Vagina (tissue), 2 donors: Measurements from ENCODE around the gene SAFB. TPM values are rescaled to one million over a fixed set of nuclear protein-coding genes. Genes with fewer than 3 reads are reported as not detected.

ENCODE experiments used
- DNase-seq, 2 donors: peaks; one replicate each; pipeline ENCODE4 v3.0.0-alpha.2; 2017; ENCODE audit errors: extremely low spot score in 2 of 2
- H3K27ac ChIP-seq: fragments of 200-600 bp; sonication (generic); one replicate; pipeline ENCODE4 v1.5.1; 2019
- H3K27me3 ChIP-seq: fragments of 200-600 bp; sonication (generic); one replicate; pipeline ENCODE4 v1.5.1; 2019
- H3K36me3 ChIP-seq, 2 donors: fragments of 200-600 bp; sonication (generic); one replicate each; pipeline ENCODE4 v1.5.1; 2017 to 2019
- H3K4me1 ChIP-seq: fragments of 200-600 bp; sonication (generic); one replicate; pipeline ENCODE4 v1.5.1; 2019
- H3K4me3 ChIP-seq, 2 donors: fragments of 200-600 bp; sonication (generic); 1 replicate in 1 of 2; 2 replicates in 1 of 2; pipeline ENCODE4 v1.5.1; 2016 to 2019
- H3K9me3 ChIP-seq: fragments of 200-600 bp; sonication (generic); one replicate; pipeline ENCODE4 v1.5.1; 2019
- POLR2A ChIP-seq, 2 donors: fragments of 450-650 bp; IDR thresholded peaks; one replicate each; pipeline ENCODE4 v1.6.1; 2017; ENCODE audit warnings: antibody characterized with exemption in 2 of 2, mild to moderate bottlenecking in 2 of 2, moderate library complexity in 2 of 2
- POLR2AphosphoS5 ChIP-seq, 2 donors: sonication (generic); formaldehyde crosslinking; IDR thresholded peaks; one replicate each; pipeline ENCODE4 v1.9.0; 2017; ENCODE audit warnings: antibody characterized with exemption in 2 of 2, mild to moderate bottlenecking in 2 of 2, low read depth in 1 of 2; ENCODE audit not compliant: insufficient read depth in 1 of 2
- intact Hi-C: fragments of 100-400 bp; cut with DNase I; formaldehyde crosslinking; loops from one replicate; pipeline ENCODE4 v1.15.1; 2023
- total RNA-seq: library from RNA; depleted of rRNA; stranded (reverse); fragments of >200 nt; gene quantifications from one replicate; pipeline ENCODE4 v1.2.3, GENCODE V29; 2016
- TF ChIP-seq, protein P1 (sequence below), 3 experiments: fragments of 450-650 bp in 2 of 3; fragments of 200-600 bp in 1 of 3; sonication (generic) in 1 of 3; IDR thresholded peaks; one replicate each; pipeline ENCODE4 v1.5.1; 2017 to 2019; ENCODE audit warnings: antibody characterized with exemption in 3 of 3, mild to moderate bottlenecking in 2 of 3, moderate library complexity in 2 of 3

Gene SAFB
- total RNA-seq, 1 donor from 2014 or later: 145 TPM

DNA sequence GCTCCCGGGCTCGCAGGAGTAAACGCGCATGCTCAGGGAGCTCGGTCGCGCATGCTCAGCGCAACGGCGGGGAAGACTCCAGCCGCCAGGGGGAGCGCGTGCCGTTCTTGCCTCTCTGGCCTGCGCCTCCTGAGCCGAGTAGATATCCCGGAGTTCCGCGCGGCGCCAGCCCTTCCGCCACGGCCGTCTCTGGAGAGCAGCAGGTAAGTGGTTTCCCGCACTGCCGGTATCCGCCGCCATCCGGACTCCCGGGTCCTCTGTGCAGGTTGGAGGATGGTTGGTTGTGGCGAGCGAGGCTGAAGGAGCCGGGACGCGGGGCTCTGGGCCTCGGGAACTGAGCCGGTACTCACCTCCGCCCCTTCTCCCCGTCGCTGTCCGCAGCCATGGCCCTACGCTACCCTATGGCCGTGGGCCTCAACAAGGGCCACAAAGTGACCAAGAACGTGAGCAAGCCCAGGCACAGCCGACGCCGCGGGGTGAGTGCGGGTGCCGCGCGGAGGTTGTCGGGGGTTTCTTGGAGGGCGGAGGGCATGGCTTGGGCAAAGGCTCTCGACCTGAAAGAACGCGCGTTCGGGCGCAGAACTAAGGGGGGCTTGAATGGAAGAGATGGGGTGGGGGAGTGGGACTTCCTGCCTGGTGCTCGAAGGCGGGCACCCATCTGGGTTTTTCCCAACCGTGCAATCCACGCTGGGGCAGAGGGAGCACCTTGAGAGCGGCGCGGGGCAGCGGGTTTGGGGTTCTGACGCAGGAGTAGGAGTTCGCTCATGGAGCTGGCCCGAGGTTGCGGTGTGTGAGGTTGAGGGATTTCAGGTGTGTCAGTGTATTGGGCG is 67.5 kb downstream of the SAFB start, which contains the start of gene RPL36:
RPL36 (plus strand) TSS at position 171 of the 830 bp plus-strand sequence; CDS start at position 384, 213 bp downstream.
- Histone ChIP-seq H3K9me3 (no peaks in the 10 kb centered on the region), H3K27ac (peak within 1 kb of the TSS; percentile 79), H3K4me1 (peaks cover 44% of the 10 kb centered on the region), H3K27me3 (no peaks in the 10 kb centered on the region), H3K36me3 (peaks cover 0 to 30% of the 10 kb centered on the region in 2 donors), H3K4me3 (peak within 1 kb of the TSS; percentile 73 to 85)
- peak; percentile 95 to 98 for TF ChIP-seq POLR2AphosphoS5 (IDR thresholded peaks at IDR 0.05; ENCODE audit: insufficient read depth in 1 of 2, low read depth in 1 of 2)
- TF ChIP-seq, protein P1, sequence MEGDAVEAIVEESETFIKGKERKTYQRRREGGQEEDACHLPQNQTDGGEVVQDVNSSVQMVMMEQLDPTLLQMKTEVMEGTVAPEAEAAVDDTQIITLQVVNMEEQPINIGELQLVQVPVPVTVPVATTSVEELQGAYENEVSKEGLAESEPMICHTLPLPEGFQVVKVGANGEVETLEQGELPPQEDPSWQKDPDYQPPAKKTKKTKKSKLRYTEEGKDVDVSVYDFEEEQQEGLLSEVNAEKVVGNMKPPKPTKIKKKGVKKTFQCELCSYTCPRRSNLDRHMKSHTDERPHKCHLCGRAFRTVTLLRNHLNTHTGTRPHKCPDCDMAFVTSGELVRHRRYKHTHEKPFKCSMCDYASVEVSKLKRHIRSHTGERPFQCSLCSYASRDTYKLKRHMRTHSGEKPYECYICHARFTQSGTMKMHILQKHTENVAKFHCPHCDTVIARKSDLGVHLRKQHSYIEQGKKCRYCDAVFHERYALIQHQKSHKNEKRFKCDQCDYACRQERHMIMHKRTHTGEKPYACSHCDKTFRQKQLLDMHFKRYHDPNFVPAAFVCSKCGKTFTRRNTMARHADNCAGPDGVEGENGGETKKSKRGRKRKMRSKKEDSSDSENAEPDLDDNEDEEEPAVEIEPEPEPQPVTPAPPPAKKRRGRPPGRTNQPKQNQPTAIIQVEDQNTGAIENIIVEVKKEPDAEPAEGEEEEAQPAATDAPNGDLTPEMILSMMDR (IDR thresholded peaks at IDR 0.05): peak; percentile 88 to 96 (median 94)
- TF ChIP-seq POLR2A (IDR thresholded peaks at IDR 0.05): peak in 1 of 2 donors; percentile 83
- peak in 1 of 2 donors; percentile 97 for DNase-seq
- intact Hi-C loops: no loop called here

DNA sequence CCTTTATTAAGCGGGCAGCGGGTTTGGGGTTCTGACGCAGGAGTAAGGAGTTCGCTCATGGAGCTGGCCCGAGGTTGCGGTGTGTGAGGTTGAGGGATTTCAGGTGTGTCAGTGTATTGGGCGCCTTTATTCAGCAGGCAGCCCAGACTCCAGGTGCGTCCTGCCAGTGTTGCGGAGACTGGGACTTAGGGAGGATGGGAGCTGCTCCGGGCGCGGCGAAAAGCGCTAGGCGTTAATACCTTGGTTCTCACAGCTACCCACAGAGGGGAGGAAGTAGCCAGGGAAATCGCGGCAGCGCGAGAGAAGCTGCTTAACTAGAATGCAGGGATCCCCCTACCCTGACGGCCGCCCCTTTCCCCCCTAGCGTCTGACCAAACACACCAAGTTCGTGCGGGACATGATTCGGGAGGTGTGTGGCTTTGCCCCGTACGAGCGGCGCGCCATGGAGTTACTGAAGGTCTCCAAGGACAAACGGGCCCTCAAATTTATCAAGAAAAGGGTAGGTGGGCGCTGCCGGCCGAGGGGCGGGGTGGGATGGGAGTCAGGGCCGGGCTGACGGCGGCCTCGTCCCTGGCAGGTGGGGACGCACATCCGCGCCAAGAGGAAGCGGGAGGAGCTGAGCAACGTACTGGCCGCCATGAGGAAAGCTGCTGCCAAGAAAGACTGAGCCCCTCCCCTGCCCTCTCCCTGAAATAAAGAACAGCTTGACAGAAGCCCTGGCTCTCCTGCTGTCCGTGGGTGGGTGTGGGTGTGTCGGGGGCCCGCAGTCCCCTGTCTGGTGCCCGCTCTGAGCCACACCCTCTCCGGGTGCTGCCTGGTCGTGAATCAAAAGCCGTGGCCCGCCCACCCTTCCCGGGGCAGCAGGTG is 68.3 kb downstream of the SAFB start:
- Histone ChIP-seq H3K4me3 (peak overlapping the region; percentile 73 to 85), H3K36me3 (peaks cover 0 to 38% of the 10 kb centered on the region in 2 donors), H3K4me1 (peaks cover 41% of the 10 kb centered on the region), H3K27ac (peak overlapping the region; percentile 79), H3K27me3 (no peaks in the 10 kb centered on the region), H3K9me3 (no peaks in the 10 kb centered on the region)
- intact Hi-C loops: no loop called here
- TF ChIP-seq POLR2A (IDR thresholded peaks at IDR 0.05) (no peak), POLR2AphosphoS5 (IDR thresholded peaks at IDR 0.05; ENCODE audit: insufficient read depth in 1 of 2, low read depth in 1 of 2) (peak in 1 of 2 donors; percentile 50)
- TF ChIP-seq, protein P1 (IDR thresholded peaks at IDR 0.05): no peak
- DNase-seq: no peak

DNA sequence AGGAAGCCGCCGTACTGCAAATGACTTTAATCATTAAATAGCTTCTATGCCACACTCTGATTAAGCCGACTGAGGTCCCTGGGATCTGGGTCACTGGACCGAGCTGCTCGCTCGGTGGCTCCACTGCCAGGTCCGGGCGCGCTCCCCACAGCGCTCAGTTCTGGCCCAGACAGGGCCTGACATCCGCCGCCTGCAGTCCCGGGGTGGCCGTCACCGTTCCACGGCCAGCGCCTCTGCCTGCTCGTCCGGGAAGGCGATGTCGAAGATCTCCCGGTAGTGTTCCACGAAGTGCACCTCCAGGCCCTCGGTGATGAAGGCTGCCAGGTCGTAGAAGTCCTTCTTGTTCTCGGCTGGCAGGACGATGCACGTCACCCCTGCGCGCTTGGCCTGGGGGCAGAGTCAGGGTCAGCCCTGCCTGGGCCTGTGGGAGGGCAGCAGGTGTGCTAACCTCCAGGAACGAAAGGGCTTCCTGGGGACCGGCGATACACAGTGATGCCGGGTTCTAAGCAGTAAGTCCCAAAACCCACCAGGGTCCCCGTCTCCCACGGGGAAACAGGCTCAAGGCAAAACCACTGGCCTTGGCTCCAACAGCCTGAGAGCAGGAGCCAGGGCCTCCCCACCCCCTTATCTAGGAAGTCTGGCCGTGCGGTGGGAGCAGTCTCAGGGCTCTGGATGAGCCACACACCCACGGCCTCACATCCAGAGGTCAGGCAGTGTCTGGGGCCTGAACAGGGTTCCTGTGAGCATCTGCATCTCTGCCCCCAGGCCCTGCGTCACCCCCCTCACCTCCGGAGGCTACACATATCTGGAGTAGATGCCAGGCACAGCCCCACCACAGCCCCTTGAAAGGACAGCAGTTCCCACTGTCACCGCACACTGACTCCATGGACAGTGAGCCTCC is 69.2 kb downstream of the SAFB start:
- Histone ChIP-seq H3K9me3 (no peaks in the 10 kb centered on the region), H3K36me3 (peaks cover 0 to 42% of the 10 kb centered on the region in 2 donors), H3K4me1 (peaks cover 38% of the 10 kb centered on the region), H3K27me3 (no peaks in the 10 kb centered on the region), H3K4me3 (peak overlapping the region; percentile 73 to 85), H3K27ac (peak overlapping the region; percentile 79)
- no peak for DNase-seq
- intact Hi-C loops: no loop called here
- TF ChIP-seq POLR2A (IDR thresholded peaks at IDR 0.05) (no peak), POLR2AphosphoS5 (IDR thresholded peaks at IDR 0.05; ENCODE audit: insufficient read depth in 1 of 2, low read depth in 1 of 2) (no peak)
- TF ChIP-seq, protein P1 (IDR thresholded peaks at IDR 0.05): no peak

DNA sequence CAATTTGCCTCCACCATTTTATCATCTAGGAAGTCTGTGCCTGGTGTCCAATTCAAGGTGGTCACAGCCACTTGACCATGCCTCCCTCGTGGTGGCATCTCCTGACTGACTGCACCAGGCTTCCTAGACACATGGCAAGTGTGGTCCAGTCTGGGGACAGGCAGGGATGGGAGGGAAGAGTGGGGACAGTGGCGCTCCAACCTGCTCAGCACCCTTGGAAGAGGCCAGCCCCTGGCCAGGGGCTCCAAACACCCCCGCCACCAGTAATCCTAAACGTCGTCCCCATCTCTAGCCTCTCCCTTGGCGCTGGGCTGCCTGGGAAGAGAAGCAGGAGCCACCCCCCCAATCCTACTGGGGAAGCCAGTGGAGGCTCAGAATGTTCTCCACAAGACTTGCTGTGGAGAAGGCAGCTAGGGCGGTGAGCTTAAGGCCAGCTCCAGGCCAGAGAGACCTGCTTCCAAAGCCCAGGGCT is 69.9 kb downstream of the SAFB start:
- DNase-seq: no peak
- intact Hi-C loops: no loop called here
- Histone ChIP-seq H3K4me3 (no peak overlapping the region), H3K9me3 (no peaks in the 10 kb centered on the region), H3K36me3 (peaks cover 0 to 44% of the 10 kb centered on the region in 2 donors), H3K27me3 (no peaks in the 10 kb centered on the region), H3K4me1 (peaks cover 34% of the 10 kb centered on the region), H3K27ac (no peak overlapping the region)
- TF ChIP-seq POLR2A (IDR thresholded peaks at IDR 0.05): no peak
